SK-N-SH (cell line): Measurements from ENCODE around the gene PPP1R3G. TPM values are rescaled to one million over a fixed set of nuclear protein-coding genes. Genes with fewer than 3 reads are reported as not detected.

ENCODE experiments used
- CTCF ChIA-PET: fragments of 300-600, 350-600 bp; formaldehyde crosslinking; extraction: SDS; loops from one replicate; lab custom pipeline; 2021; lab: Yijun Ruan, JAX
- POLR2A ChIA-PET: fragments of 350-600 bp; sonication (Branson Sonifier 250); formaldehyde crosslinking; extraction: SDS; loops from one replicate; lab custom pipeline; 2020; ENCODE audit warnings: antibody characterized with exemption, inconsistent platforms; lab: Yijun Ruan, JAX
- DNase-seq: peaks from one replicate; pipeline ENCODE4 v3.0.0; 2012
- H2AFZ ChIP-seq: fragments of 200-600 bp; sonication (generic); 2 replicates; pipeline ENCODE4 v1.8.1; 2016; ENCODE audit warnings: antibody characterized with exemption, mild to moderate bottlenecking, low read depth
- H3F3A ChIP-seq: fragments of 200-600 bp; sonication (generic); replicated peaks from 2 replicates; pipeline ENCODE3; 2016; ENCODE audit warnings: antibody characterized with exemption, mild to moderate bottlenecking; ENCODE audit not compliant: insufficient read depth
- H3K27ac ChIP-seq, 2 experiments: fragments of 200-500 bp in 1 of 2; fragments of 200-600 bp in 1 of 2; sonication (Bioruptor generic) in 1 of 2; sonication (generic), shearing (Covaris generic) in 1 of 2; 2 replicates each; pipeline versions ENCODE4 v1.5.1 to v1.6.1; 2014 to 2016; ENCODE audit warnings: low read depth in 2 of 2, inconsistent platforms in 1 of 2, low read length in 1 of 2, mild to moderate bottlenecking in 1 of 2, mixed read lengths in 1 of 2
- H3K27me3 ChIP-seq: fragments of 200-600 bp; sonication (generic), shearing (Covaris generic); 2 replicates; pipeline ENCODE4 v1.6.1; 2016; ENCODE audit warnings: mixed run types; ENCODE audit not compliant: insufficient read depth
- H3K36me3 ChIP-seq, 2 experiments: fragments of 200-500 bp in 1 of 2; fragments of 200-600 bp in 1 of 2; sonication (Bioruptor generic) in 1 of 2; sonication (generic) in 1 of 2; replicated peaks in 1 of 2; 2 replicates each; pipeline versions ENCODE3 to v1.5.1; 2014 to 2016; ENCODE audit warnings: low read length in 1 of 2, mild to moderate bottlenecking in 1 of 2; ENCODE audit not compliant: insufficient read depth in 2 of 2, control insufficient read depth in 1 of 2
- H3K4me1 ChIP-seq, 2 experiments: fragments of 200-500 bp in 1 of 2; fragments of 200-600 bp in 1 of 2; sonication (Bioruptor generic) in 1 of 2; sonication (generic), shearing (Covaris generic) in 1 of 2; 2 replicates each; pipeline versions ENCODE4 v1.5.1 to v1.6.1; 2014 to 2016; ENCODE audit warnings: low read depth in 1 of 2, low read length in 1 of 2, mixed run types in 1 of 2; ENCODE audit not compliant: insufficient read depth in 2 of 2, control insufficient read depth in 1 of 2
- H3K4me2 ChIP-seq: fragments of 200-600 bp; sonication (generic), shearing (Covaris generic); 2 replicates; pipeline ENCODE4 v1.6.1; 2017; ENCODE audit warnings: mixed run types
- H3K4me3 ChIP-seq, 2 experiments: fragments of 200-500 bp in 1 of 2; fragments of 200-600 bp in 1 of 2; sonication (Bioruptor generic) in 1 of 2; sonication (generic), shearing (Covaris generic) in 1 of 2; 2 replicates each; pipeline versions ENCODE4 v1.5.1 to v1.8.1; 2014 to 2016; ENCODE audit warnings: low read depth in 2 of 2, inconsistent platforms in 1 of 2, low read length in 1 of 2, mild to moderate bottlenecking in 1 of 2, mixed read lengths in 1 of 2, moderate library complexity in 1 of 2
- H3K79me2 ChIP-seq: fragments of 200-600 bp; sonication (generic); 2 replicates; pipeline ENCODE4 v1.8.1; 2017; ENCODE audit warnings: mild to moderate bottlenecking; ENCODE audit not compliant: insufficient read depth
- H3K9ac ChIP-seq: fragments of 200-600 bp; sonication (generic); 2 replicates; pipeline ENCODE4 v1.6.1; 2017; ENCODE audit warnings: mixed run types
- H3K9me2 ChIP-seq: fragments of 200-600 bp; sonication (generic); 2 replicates; pipeline ENCODE4 v1.6.1; 2017; ENCODE audit warnings: mixed run types
- H3K9me3 ChIP-seq: fragments of 200-600 bp; sonication (generic); 2 replicates; pipeline ENCODE4 v1.6.1; 2017; ENCODE audit warnings: mixed run types, mild to moderate bottlenecking, moderate library complexity
- H4K20me1 ChIP-seq: fragments of 200-600 bp; sonication (generic); 2 replicates; pipeline ENCODE4 v1.6.1; 2017; ENCODE audit warnings: mild to moderate bottlenecking, mixed run types; ENCODE audit not compliant: insufficient read depth
- ELF1 ChIP-seq: IDR thresholded peaks from 2 replicates; pipeline ENCODE4 v1.4.0; 2012
- EP300 ChIP-seq, 2 experiments: IDR thresholded peaks; 2 replicates each; pipeline versions ENCODE4 v1.4.0 to v1.6.1; 2012; ENCODE audit warnings: borderline replicate concordance in 1 of 2, low read depth in 1 of 2, low read length in 1 of 2
- FOSL2 ChIP-seq: IDR thresholded peaks from 2 replicates; pipeline ENCODE4 v1.4.0; 2012; ENCODE audit warnings: low read depth, mild to moderate bottlenecking, moderate library complexity, borderline replicate concordance
- GABPA ChIP-seq: IDR thresholded peaks from 2 replicates; pipeline ENCODE4 v1.4.0; 2012; ENCODE audit warnings: low read depth, mild to moderate bottlenecking
- GATA2 ChIP-seq: sonication (generic); formaldehyde crosslinking; IDR thresholded peaks from 2 replicates; pipeline ENCODE4 v1.5.0; 2020; ENCODE audit warnings: mild to moderate bottlenecking, missing genetic modification reagents
- IRF3 ChIP-seq: fragments of 150-350 bp; IDR thresholded peaks from 2 replicates; pipeline ENCODE4 v1.6.1; 2016; ENCODE audit warnings: mild to moderate bottlenecking, low read depth, low read length
- MEF2A ChIP-seq: IDR thresholded peaks from 2 replicates; pipeline ENCODE4 v1.4.0; 2012; ENCODE audit warnings: low read depth, borderline replicate concordance
- PBX3 ChIP-seq: IDR thresholded peaks from 2 replicates; pipeline ENCODE4; 2012
- POLR2AphosphoS5 ChIP-seq: IDR thresholded peaks from 2 replicates; pipeline ENCODE4 v1.6.1; 2012; ENCODE audit warnings: low read depth, low read length
- RAD21 ChIP-seq: IDR thresholded peaks from 2 replicates; pipeline ENCODE4 v1.6.1; 2012; ENCODE audit warnings: mild to moderate bottlenecking, low read length
- RCOR1 ChIP-seq: fragments of 150-350 bp; IDR thresholded peaks from 2 replicates; pipeline ENCODE4 v1.6.1; 2017; ENCODE audit warnings: antibody characterized with exemption, low read length
- TCF12 ChIP-seq: IDR thresholded peaks from 2 replicates; pipeline ENCODE4 v1.4.0; 2012
- TEAD4 ChIP-seq: IDR thresholded peaks from 2 replicates; pipeline ENCODE4 v1.4.0; 2012; ENCODE audit warnings: mild to moderate bottlenecking, borderline replicate concordance; ENCODE audit not compliant: insufficient read depth
- YY1 ChIP-seq: IDR thresholded peaks from 2 replicates; pipeline ENCODE4 v1.4.0; 2012; ENCODE audit warnings: low read depth, mild to moderate bottlenecking
- WGBS: methylation state at CpG from one replicate; pipeline ENCODE4 v1.1.6; 2017; ENCODE audit warnings: low lambda C conversion rate; 5-methylcytosine and 5-hydroxymethylcytosine counted together
- polyA plus RNA-seq, 3 experiments: library from polyadenylated mRNA; depleted of rRNA; stranded (reverse); fragments of >200 nt; gene quantifications; 2 replicates each; pipeline ENCODE4 v1.2.3, GENCODE V29; 2012
- TF ChIP-seq, protein P1 (sequence below): fragments of 200-600 bp; sonication (generic); IDR thresholded peaks from 2 replicates; pipeline ENCODE4 v1.6.1; 2017; ENCODE audit warnings: antibody characterized with exemption, mild to moderate bottlenecking, moderate library complexity

Gene PPP1R3G
- polyA plus RNA-seq, 1 of the 3 experiments (the other 2 are of a cell fraction) = 0.10 TPM

GRCh38 chr6:5128351-5128750 lies 43.2 kb downstream of the PPP1R3G start:
- CTCF ChIA-PET = interaction anchor here (0.8 to 5.1 kb wide), 2 partner anchors 15 to 79 kb away, joined by 3 to 20 read pairs; no protein-coding TSS in a partner anchor
- H3K4me2 ChIP-seq = no peak overlapping the region
- no peak overlapping the region for H3K27ac ChIP-seq
- POLR2A ChIA-PET = no interaction called here
- no peaks in the 10 kb centered on the region for H4K20me1 ChIP-seq
- DNase-seq = no peak
- H2AFZ ChIP-seq = no peak overlapping the region
- H3K4me1 ChIP-seq = peaks cover 0 to 4% of the 10 kb centered on the region in 2 experiments; a peak in 1 of 4 replicates
- H3K9me2 ChIP-seq = no peaks in the 10 kb centered on the region
- no peaks in the 10 kb centered on the region for H3K27me3 ChIP-seq
- H3F3A ChIP-seq = no peaks in the 10 kb centered on the region
- no peak overlapping the region for H3K9ac ChIP-seq
- no peaks in the 10 kb centered on the region for H3K36me3 ChIP-seq
- H3K9me3 ChIP-seq = no peaks in the 10 kb centered on the region
- H3K79me2 ChIP-seq = no peaks in the 10 kb centered on the region
- TF ChIP-seq RCOR1 = no peak
- no peak for TF ChIP-seq FOSL2
- no peak for TF ChIP-seq EP300 (IDR thresholded peaks at IDR 0.05; ENCODE audit: borderline replicate concordance in 1 of 2, low read depth in 1 of 2, low read length in 1 of 2)
- TF ChIP-seq ELF1 = no peak
- TF ChIP-seq GABPA = no peak
- no peak for TF ChIP-seq TEAD4
- no peak for TF ChIP-seq PBX3
- no peak for TF ChIP-seq POLR2AphosphoS5
- TF ChIP-seq, protein P1, sequence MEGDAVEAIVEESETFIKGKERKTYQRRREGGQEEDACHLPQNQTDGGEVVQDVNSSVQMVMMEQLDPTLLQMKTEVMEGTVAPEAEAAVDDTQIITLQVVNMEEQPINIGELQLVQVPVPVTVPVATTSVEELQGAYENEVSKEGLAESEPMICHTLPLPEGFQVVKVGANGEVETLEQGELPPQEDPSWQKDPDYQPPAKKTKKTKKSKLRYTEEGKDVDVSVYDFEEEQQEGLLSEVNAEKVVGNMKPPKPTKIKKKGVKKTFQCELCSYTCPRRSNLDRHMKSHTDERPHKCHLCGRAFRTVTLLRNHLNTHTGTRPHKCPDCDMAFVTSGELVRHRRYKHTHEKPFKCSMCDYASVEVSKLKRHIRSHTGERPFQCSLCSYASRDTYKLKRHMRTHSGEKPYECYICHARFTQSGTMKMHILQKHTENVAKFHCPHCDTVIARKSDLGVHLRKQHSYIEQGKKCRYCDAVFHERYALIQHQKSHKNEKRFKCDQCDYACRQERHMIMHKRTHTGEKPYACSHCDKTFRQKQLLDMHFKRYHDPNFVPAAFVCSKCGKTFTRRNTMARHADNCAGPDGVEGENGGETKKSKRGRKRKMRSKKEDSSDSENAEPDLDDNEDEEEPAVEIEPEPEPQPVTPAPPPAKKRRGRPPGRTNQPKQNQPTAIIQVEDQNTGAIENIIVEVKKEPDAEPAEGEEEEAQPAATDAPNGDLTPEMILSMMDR = no peak
- TF ChIP-seq MEF2A = no peak
- no peak for TF ChIP-seq GATA2 (CRISPR knock-in tag)
- no peak for TF ChIP-seq RAD21
- TF ChIP-seq IRF3 = no peak
- no peak for TF ChIP-seq YY1
- no peak for TF ChIP-seq TCF12
- 88% methylated on average over 4 of the region's 4 CpGs for WGBS
- no peak overlapping the region for H3K4me3 ChIP-seq
